Measurements from ENCODE around the gene KLHL29.

The KLHL29 gene

GRCh38 chr2:23393722-23394121, 8.7 kb downstream of the KLHL29 start:
- no peak for TF ChIP-seq SIN3A (IDR thresholded peaks at IDR 0.05; ENCODE audit: borderline replicate concordance, insufficient read depth, low read length)
- TF ChIP-seq REST (IDR thresholded peaks at IDR 0.05; ENCODE audit: insufficient read depth in 1 of 2, low read depth in 2 of 2, low read length in 2 of 2): no peak

GRCh38 chr2:23394700-23395099, 9.7 kb downstream of the KLHL29 start:
- TF ChIP-seq TAF1 (IDR thresholded peaks at IDR 0.05; ENCODE audit: borderline replicate concordance, insufficient read depth, low read length) (no peak), POLR2AphosphoS5 (IDR thresholded peaks at IDR 0.05; ENCODE audit: low read depth, low read length) (no peak), SIN3A (IDR thresholded peaks at IDR 0.05; ENCODE audit: borderline replicate concordance, insufficient read depth, low read length) (no peak), REST (IDR thresholded peaks at IDR 0.05; ENCODE audit: insufficient read depth in 1 of 2, low read depth in 2 of 2, low read length in 2 of 2) (no peak), FOXP2 (optimal IDR thresholded peaks at IDR 0.05; ENCODE audit: borderline replicate concordance, extremely low read depth, extremely low read length, insufficient read depth) (no peak)

- no peak for TF ChIP-seq FOXP2 (optimal IDR thresholded peaks at IDR 0.05; ENCODE audit: borderline replicate concordance, extremely low read depth, extremely low read length, insufficient read depth)
- TF ChIP-seq TAF1 (IDR thresholded peaks at IDR 0.05; ENCODE audit: borderline replicate concordance, insufficient read depth, low read length): no peak
- no peak for TF ChIP-seq SIN3A (IDR thresholded peaks at IDR 0.05; ENCODE audit: borderline replicate concordance, insufficient read depth, low read length)
- TF ChIP-seq POLR2AphosphoS5 (IDR thresholded peaks at IDR 0.05; ENCODE audit: low read depth, low read length): no peak
- TF ChIP-seq REST (IDR thresholded peaks at IDR 0.05; ENCODE audit: insufficient read depth in 1 of 2, low read depth in 2 of 2, low read length in 2 of 2): no peak
These were observed 12.5 kb downstream of the KLHL29 start for GRCh38 chr2:23397478-23397877.

GRCh38 chr2:23399674-23400261, 14.8 kb downstream of the KLHL29 start:
- TF ChIP-seq REST (IDR thresholded peaks at IDR 0.05; ENCODE audit: insufficient read depth in 1 of 2, low read depth in 2 of 2, low read length in 2 of 2): no peak
- TF ChIP-seq POLR2AphosphoS5 (IDR thresholded peaks at IDR 0.05; ENCODE audit: low read depth, low read length): no peak
- TF ChIP-seq SIN3A (IDR thresholded peaks at IDR 0.05; ENCODE audit: borderline replicate concordance, insufficient read depth, low read length): no peak
- TF ChIP-seq FOXP2 (optimal IDR thresholded peaks at IDR 0.05; ENCODE audit: borderline replicate concordance, extremely low read depth, extremely low read length, insufficient read depth): no peak
- no peak for TF ChIP-seq TAF1 (IDR thresholded peaks at IDR 0.05; ENCODE audit: borderline replicate concordance, insufficient read depth, low read length)

GRCh38 chr2:23400703-23401102, 15.7 kb downstream of the KLHL29 start:
- TF ChIP-seq SIN3A (IDR thresholded peaks at IDR 0.05; ENCODE audit: borderline replicate concordance, insufficient read depth, low read length) (no peak), REST (IDR thresholded peaks at IDR 0.05; ENCODE audit: insufficient read depth in 1 of 2, low read depth in 2 of 2, low read length in 2 of 2) (no peak), TAF1 (IDR thresholded peaks at IDR 0.05; ENCODE audit: borderline replicate concordance, insufficient read depth, low read length) (no peak), POLR2AphosphoS5 (IDR thresholded peaks at IDR 0.05; ENCODE audit: low read depth, low read length) (no peak), FOXP2 (optimal IDR thresholded peaks at IDR 0.05; ENCODE audit: borderline replicate concordance, extremely low read depth, extremely low read length, insufficient read depth) (no peak)
